ENCODE data around the gene INPP5F. TPM values are rescaled to one million over a fixed set of nuclear protein-coding genes. Genes with fewer than 3 reads are reported as not detected.

Gene INPP5F
- total RNA-seq, 4 donors from 2014 or later = 13.9 to 20.9 (median 17.0) TPM

DNA sequence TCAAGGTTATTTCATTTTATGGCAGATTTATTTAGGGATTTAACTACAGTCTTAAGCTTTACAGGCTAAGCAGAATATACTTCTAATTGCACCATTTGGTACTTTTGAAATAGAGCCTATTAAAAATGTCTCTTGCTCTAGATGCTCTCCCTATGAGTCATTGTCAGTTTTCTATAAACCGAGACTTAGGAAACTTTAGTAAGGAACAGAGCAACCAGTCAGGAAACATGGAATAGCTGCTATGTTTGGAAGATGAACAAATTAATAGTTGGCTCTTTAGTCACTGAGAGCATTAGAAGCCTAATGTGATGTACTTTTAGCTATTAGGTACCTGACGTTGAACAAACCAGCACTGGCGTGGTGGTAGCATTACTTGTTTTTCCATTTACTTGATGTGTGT lies 35.3 kb downstream of the INPP5F start:
- TF ChIP-seq CTCF (IDR thresholded peaks at IDR 0.05; ENCODE audit: low read depth) = no peak

- TF ChIP-seq CTCF (IDR thresholded peaks at IDR 0.05; ENCODE audit: low read depth) = no peak
Measured at GRCh38 chr10:119762035-119762434, 36.2 kb downstream of the INPP5F start.

DNA sequence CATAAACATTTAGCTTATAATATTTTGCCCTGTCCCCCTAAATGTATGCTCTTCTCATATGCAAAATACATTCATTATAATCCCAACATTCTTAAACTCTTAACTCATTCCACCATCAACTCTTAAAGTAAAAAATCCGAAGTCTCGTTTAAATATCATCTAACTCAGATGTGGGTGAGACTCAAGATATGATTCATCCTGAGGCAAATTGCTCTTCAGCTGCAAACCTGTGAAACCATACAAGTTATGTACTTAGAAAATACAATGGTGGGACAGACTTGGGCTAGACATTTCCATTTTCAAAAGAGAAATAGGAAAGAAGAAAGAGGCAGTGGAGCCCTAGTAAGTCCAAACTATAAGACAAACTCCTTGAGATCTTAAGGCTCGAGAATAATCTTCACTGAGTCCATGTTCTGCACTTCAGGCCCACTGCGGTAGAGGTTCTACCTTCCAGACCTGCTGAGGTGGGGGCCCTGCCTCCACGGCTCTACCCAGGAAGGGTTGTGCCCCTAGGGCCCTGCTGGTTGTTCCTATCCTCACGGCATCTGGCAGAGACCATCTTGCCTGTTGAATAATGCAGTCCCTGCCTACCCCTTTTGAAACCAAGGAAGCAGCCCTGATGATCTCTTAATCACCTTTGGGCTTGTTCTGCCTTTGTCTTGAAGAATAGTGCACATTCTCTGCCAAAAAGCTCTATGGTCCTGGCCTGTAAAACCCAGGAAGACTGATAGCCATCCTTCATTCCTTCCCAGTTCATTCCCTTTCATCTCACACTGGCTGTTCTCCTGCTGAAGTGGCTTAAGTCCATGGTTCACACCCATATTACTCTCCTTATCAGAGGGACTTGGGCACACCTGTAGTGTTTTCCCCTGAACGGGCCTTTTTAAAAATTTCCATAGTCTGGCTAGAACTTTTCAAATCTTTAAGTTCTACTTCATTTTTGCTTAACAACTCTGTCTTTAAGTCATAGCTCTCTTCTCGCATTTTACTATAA lies 37.3 kb downstream of the INPP5F start:
- TF ChIP-seq CTCF (IDR thresholded peaks at IDR 0.05; ENCODE audit: low read depth) = no peak

DNA sequence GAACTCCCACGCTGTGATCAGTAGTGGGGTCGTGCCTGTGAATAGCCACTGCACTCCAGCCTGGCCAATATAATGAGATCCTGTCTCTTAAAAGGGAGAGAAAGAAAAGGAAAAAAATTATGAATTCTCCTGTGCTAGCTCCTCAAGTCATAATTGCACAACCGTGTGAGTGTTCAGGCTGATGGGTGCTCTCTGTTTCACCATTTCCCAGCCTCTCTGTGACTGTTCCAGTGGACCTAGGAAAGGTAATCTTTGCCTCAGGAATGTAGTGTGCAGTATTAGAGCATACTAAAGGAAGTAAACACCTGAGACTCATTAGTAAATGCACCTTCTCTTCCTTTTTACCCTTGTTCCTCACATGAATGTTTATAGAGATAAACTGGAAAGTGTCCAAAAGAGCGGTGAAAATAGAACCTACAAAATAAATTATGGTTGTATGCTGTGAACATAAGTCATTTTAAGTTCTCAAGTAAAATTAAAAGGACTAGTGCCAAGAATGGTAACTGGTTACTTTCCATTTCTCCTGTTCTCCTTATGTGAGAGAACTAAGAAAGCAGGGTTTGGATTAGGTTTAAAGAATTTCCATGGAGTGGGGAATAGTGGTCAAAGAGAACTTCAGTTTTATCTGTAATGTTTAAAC lies 42.7 kb downstream of the INPP5F start:
- no peak for TF ChIP-seq CTCF (IDR thresholded peaks at IDR 0.05; ENCODE audit: low read depth)

- TF ChIP-seq CTCF (IDR thresholded peaks at IDR 0.05; ENCODE audit: low read depth) = no peak
Measured at GRCh38 chr10:119769886-119770285, 44.0 kb downstream of the INPP5F start.

GRCh38 chr10:119770928-119771327 lies 45.1 kb downstream of the INPP5F start:
- no peak for TF ChIP-seq CTCF (IDR thresholded peaks at IDR 0.05; ENCODE audit: low read depth)

DNA sequence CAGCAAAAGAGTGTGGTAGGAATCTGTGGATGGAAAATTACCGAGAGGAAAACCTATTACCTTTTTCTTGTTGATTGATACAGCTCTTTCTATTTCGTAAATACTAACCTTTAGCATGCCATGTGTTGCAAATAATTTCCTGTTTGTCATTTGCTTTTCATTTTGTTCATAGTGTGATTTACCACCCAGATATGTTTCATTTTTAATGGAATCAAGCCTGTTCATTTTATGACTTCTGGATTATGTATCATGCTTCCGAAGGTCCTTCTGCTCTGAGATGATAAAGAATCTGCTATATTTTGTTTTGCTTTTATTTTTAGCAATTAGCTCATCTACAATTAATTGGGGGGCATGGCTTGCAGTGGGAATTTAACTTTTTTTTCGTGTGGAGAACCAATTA lies 46.5 kb downstream of the INPP5F start:
- no peak for TF ChIP-seq CTCF (IDR thresholded peaks at IDR 0.05; ENCODE audit: low read depth)

Measured in subcutaneous adipose tissue (tissue), 4 donors.